RWPE2 (cell line): Measurements from ENCODE around the gene MYORG.
"Not testable (repeated sequence)": the region's sequence is repeated elsewhere in the genome, so short reads cannot be mapped to it uniquely, and the experiment has no call there.

Experiments
- ATAC-seq: fragments of 200-7000 bp; cut with Tn5 transposase; 3 replicates; pipeline ENCODE4 v1.9.1; 2021; ENCODE audit warnings: low read depth
- DNase-seq: peaks from one replicate; pipeline ENCODE4 v3.0.0-alpha.2; 2020; ENCODE audit warnings: low spot score
- H3K27ac ChIP-seq: fragments of 450-650 bp; 2 replicates; pipeline ENCODE4 v1.5.1; 2017; ENCODE audit warnings: mild to moderate bottlenecking; ENCODE audit not compliant: poor library complexity, severe bottlenecking
- H3K27me3 ChIP-seq: fragments of 250-450 bp; sonication (Bioruptor Pico); 2 replicates; pipeline ENCODE4 v1.5.1; 2021; ENCODE audit warnings: mild to moderate bottlenecking, moderate library complexity; ENCODE audit not compliant: insufficient read depth, poor library complexity, severe bottlenecking
- H3K36me3 ChIP-seq: fragments of 250-450 bp; sonication (Bioruptor Pico); 2 replicates; pipeline ENCODE4 v1.5.1; 2020; ENCODE audit warnings: low read depth, mild to moderate bottlenecking, moderate library complexity
- H3K4me1 ChIP-seq: fragments of 250-450 bp; sonication (Bioruptor Pico); 2 replicates; pipeline ENCODE4 v1.5.1; 2021; ENCODE audit warnings: mild to moderate bottlenecking, moderate library complexity; ENCODE audit not compliant: insufficient read depth, poor library complexity, severe bottlenecking
- H3K4me3 ChIP-seq: fragments of 250-450 bp; sonication (Bioruptor Pico); 2 replicates; pipeline ENCODE4 v1.5.1; 2021; ENCODE audit warnings: mild to moderate bottlenecking, moderate library complexity; ENCODE audit not compliant: severe bottlenecking
- H3K9me3 ChIP-seq: fragments of 250-450 bp; sonication (Bioruptor Pico); 2 replicates; pipeline ENCODE4 v1.5.1; 2021; ENCODE audit warnings: mild to moderate bottlenecking, moderate library complexity; ENCODE audit not compliant: severe bottlenecking
- TF ChIP-seq, protein P1 (sequence below): fragments of 450-650 bp; IDR thresholded peaks from one replicate; pipeline ENCODE4 v1.5.1; 2017; ENCODE audit warnings: mild to moderate bottlenecking, moderate library complexity; ENCODE audit not compliant: poor library complexity, severe bottlenecking

The MYORG gene

DNA sequence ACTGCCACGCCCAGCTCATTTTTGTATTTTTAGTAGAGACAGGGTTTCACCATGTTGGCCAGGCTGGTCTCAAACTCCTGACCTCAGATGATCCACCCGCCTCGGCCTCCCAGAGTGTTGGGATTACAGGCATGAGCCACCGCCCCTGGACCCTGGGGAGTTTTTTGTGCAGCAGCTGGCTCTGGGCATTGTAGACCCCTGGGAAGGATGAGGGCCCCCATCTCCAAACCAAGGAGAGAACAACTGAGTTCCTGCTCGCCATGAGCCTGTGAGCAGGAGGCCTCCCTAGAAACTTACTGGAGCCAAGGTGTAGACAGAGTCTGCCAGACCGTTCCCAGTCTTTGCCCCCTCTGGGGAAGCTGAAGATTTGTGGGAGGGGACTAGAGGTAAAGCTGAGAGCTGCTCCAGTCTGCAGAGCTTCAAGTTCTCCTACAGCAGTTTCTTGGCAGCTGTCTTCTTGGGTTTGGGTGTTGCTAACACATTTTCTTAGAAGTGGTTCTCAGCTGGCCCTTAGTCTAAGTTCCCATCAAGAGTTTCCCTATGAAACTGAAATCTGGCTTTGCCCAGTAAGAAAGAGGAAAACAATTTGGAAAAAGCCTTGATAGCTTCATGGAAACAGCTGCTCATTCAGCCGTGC, 34.9 kb downstream of the MYORG start:
- TF ChIP-seq, protein P1, sequence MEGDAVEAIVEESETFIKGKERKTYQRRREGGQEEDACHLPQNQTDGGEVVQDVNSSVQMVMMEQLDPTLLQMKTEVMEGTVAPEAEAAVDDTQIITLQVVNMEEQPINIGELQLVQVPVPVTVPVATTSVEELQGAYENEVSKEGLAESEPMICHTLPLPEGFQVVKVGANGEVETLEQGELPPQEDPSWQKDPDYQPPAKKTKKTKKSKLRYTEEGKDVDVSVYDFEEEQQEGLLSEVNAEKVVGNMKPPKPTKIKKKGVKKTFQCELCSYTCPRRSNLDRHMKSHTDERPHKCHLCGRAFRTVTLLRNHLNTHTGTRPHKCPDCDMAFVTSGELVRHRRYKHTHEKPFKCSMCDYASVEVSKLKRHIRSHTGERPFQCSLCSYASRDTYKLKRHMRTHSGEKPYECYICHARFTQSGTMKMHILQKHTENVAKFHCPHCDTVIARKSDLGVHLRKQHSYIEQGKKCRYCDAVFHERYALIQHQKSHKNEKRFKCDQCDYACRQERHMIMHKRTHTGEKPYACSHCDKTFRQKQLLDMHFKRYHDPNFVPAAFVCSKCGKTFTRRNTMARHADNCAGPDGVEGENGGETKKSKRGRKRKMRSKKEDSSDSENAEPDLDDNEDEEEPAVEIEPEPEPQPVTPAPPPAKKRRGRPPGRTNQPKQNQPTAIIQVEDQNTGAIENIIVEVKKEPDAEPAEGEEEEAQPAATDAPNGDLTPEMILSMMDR: no peak
- Histone ChIP-seq H3K27me3 (no peaks in the 10 kb centered on the region), H3K4me3 (no peak overlapping the region), H3K9me3 (no peaks in the 10 kb centered on the region), H3K36me3 (peaks cover 44% of the 10 kb centered on the region), H3K27ac (no peak overlapping the region), H3K4me1 (no peaks in the 10 kb centered on the region)
- no peak for DNase-seq
- no peak for ATAC-seq

DNA sequence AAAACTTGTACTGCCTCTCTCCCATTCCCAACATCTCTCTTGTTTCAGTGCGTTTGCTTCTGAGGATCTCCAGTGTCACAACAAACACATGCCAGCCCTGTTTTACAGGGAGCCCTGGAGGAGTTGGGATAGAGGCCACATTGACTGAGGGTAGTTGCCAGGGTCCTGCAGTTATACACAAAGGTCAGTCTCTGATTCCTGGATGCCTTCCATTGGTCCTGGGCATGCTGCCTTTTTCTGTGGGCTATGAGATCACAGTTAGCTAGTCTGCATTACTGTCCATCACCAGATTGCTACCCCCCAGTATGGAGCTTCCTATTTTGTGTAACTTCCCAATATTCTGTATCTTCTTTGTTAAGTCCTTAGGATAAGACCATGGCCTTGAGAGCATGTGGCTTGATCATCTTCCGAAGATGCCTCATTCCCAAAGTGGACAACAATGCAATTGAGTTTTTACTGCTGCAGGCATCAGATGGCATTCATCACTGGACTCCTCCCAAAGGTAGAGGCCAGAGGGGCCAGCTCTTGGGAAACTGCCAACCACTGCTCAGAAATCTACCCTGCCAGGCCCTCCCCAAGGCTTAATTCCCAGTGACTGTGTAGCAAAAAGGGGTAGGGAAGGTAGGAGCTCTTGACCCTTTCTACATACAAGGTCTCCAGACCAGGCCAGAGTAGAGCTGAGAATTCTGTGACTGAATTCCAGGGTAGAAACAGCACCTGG, 37.9 kb downstream of the MYORG start:
- no peaks in the 10 kb centered on the region for H3K27me3 ChIP-seq
- H3K36me3 ChIP-seq: peaks cover 38% of the 10 kb centered on the region
- H3K9me3 ChIP-seq: no peaks in the 10 kb centered on the region
- TF ChIP-seq, protein P1: no peak
- H3K4me1 ChIP-seq: no peaks in the 10 kb centered on the region
- no peak for DNase-seq
- H3K4me3 ChIP-seq: no peak overlapping the region
- no peak for ATAC-seq
- no peak overlapping the region for H3K27ac ChIP-seq

DNA sequence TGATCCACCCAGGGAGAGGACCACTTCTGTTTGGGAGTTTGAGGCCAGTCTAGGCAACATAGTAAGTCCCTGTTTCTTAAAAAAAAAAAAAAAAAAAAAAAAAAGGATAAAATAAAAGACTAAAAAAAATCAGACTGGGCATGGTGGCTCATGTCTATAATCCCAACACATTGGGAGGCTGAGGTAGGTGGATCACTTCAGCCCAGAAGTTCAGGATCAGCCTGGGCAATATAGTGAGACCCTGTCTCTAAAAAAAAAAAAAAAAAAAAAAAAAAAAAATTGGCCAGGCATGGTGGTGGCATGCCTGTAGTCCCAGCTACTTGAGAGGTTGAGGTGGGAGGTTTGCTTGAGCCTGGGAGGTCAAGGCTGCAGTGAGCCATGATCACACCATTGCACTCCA, 38.6 kb downstream of the MYORG start:
- not testable (repeated sequence) for H3K4me3 ChIP-seq, H3K9me3 ChIP-seq, ATAC-seq, H3K4me1 ChIP-seq, H3K27ac ChIP-seq, DNase-seq, H3K27me3 ChIP-seq
- H3K36me3 ChIP-seq: peaks cover 31% of the 10 kb centered on the region

- peaks cover 28% of the 10 kb centered on the region for H3K36me3 ChIP-seq
- TF ChIP-seq, protein P1: no peak
- DNase-seq: no peak
- peaks cover 4% of the 10 kb centered on the region for H3K4me1 ChIP-seq
- H3K27ac ChIP-seq: no peak overlapping the region
- no peak overlapping the region for H3K4me3 ChIP-seq
- ATAC-seq: no peak
- H3K9me3 ChIP-seq: no peaks in the 10 kb centered on the region
- no peaks in the 10 kb centered on the region for H3K27me3 ChIP-seq
These were observed 39.3 kb downstream of the MYORG start for GRCh38 chr9:34337403-34337802.

DNA sequence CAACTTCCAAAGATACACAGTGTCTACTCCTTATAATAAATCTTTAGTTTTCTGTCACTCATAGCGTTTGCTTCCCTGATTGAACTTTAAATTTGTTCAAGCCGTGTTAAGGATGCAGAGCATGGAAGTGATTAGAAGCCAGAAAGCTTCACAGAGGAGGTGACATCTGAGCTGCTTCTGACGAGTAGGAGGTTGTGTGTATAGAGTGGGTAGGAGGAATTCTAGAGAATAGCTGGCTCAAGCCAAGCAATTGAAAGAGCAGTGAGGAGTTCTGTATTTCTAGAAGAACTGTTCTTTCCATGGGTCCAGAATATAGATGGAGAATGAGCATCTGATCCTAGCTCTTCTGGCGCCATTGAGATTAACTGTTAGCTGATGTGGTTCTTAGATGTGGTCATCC, 41.3 kb downstream of the MYORG start:
- H3K9me3 ChIP-seq: no peaks in the 10 kb centered on the region
- H3K36me3 ChIP-seq: peaks cover 20% of the 10 kb centered on the region
- H3K4me3 ChIP-seq: no peak overlapping the region
- ATAC-seq (no peak), DNase-seq (no peak)
- TF ChIP-seq, protein P1: no peak
- no peak overlapping the region for H3K27ac ChIP-seq
- peaks cover 5% of the 10 kb centered on the region for H3K4me1 ChIP-seq
- no peaks in the 10 kb centered on the region for H3K27me3 ChIP-seq
